Epithelial cell of esophagus (primary cell): ENCODE data around the gene TNFSF13.
A peak's percentile ranks its signal among the peaks of the same experiment; 100 is the strongest.

Experiments
- DNase-seq: peaks from one replicate; pipeline ENCODE4 v3.0.0; 2010; ENCODE audit warnings: low read depth
- H3K4me3 ChIP-seq: 2 replicates; pipeline ENCODE4 v1.5.1; 2011; ENCODE audit warnings: mild to moderate bottlenecking, low read length, control low read depth
- TF ChIP-seq, protein P1 (sequence below): IDR thresholded peaks from 2 replicates; pipeline ENCODE4 v1.5.1; 2011; ENCODE audit warnings: low read depth, mild to moderate bottlenecking, low read length, control low read depth, inconsistent platforms; ENCODE audit not compliant: insufficient read depth; ENCODE audit errors: missing control alignments

TNFSF13 gene

DNA sequence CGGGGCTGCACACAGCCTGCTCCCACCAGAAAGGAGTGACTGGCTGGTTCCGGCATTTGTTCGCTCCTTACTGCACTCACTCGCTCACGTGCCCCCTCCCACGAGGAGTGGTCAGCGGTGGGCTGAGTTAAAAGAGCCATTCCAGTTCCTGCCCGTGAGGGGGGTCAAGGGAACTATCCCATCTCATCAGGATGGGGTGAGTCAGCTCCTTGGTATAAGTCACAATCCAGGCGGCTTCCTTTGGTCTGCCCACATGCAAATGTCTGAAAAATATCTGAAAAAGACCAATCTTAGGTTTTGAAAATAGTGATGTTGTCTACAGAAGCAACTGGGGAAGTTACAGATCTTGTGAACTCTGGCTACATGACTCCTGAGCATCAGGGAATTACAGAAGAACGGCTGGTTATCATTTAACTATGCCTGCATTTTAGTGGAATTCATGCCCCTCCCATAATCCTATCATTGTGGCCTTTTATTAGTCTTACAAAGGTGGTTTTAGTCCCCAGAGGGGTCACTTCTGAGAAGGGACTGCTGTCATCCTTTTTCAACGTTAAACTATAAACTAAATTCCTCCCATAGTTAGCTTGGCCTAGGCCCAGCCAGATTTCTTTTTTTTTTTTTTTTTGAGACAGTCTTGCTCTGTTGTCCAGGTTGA, 19.5 kb upstream of the TNFSF13 start:
- no peak for DNase-seq
- no peak overlapping the region for H3K4me3 ChIP-seq
- TF ChIP-seq, protein P1, sequence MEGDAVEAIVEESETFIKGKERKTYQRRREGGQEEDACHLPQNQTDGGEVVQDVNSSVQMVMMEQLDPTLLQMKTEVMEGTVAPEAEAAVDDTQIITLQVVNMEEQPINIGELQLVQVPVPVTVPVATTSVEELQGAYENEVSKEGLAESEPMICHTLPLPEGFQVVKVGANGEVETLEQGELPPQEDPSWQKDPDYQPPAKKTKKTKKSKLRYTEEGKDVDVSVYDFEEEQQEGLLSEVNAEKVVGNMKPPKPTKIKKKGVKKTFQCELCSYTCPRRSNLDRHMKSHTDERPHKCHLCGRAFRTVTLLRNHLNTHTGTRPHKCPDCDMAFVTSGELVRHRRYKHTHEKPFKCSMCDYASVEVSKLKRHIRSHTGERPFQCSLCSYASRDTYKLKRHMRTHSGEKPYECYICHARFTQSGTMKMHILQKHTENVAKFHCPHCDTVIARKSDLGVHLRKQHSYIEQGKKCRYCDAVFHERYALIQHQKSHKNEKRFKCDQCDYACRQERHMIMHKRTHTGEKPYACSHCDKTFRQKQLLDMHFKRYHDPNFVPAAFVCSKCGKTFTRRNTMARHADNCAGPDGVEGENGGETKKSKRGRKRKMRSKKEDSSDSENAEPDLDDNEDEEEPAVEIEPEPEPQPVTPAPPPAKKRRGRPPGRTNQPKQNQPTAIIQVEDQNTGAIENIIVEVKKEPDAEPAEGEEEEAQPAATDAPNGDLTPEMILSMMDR: no peak

GRCh38 chr17:7541074-7541621, 17.4 kb upstream of the TNFSF13 start:
- TF ChIP-seq, protein P1: no peak
- no peak overlapping the region for H3K4me3 ChIP-seq
- DNase-seq: no peak

- TF ChIP-seq, protein P1: no peak
Observed at GRCh38 chr17:7544911-7545310, 13.6 kb upstream of the TNFSF13 start.

DNA sequence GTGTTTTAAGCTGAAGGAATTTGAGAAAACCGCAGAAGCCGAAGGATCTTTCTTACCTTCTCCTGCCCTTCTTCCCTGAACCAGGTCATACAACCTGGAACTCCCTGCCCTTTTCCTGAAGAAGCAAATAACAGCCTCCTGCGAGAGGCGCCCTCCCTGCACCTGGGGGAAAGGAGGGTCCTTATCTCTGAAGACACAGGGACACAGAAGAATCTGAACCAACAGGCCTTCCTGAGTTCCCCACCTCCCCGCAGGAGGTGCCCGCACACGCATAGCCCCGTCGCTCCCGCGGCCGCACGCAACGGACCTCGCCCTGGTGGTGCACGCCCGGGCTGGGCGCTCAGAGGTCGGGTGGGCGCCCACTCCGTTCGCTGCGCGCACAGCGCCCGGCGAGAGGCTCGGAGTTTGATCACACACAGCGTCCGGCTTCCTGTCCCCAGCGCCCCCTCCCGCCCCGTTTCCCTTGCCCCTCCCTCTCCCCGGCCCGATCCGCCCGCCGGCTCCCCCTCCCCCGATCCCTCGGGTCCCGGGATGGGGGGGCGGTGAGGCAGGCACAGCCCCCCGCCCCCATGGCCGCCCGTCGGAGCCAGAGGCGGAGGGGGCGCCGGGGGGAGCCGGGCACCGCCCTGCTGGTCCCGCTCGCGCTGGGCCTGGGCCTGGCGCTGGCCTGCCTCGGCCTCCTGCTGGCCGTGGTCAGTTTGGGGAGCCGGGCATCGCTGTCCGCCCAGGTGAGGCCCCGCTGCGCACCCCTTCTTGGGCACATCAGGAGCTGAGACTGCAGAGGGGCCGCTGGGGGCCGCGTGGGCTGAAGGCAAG, 9.8 kb upstream of the TNFSF13 start, which contains the start of gene TNFSF12:
TSS of gene TNFSF12 (plus strand) at position 474 of the 816 bp plus-strand sequence. CDS start at position 570, 96 bp downstream.
- DNase-seq: peak; percentile 27
- peak within 1 kb of the TSS; percentile 48 for H3K4me3 ChIP-seq
- TF ChIP-seq, protein P1: peak; percentile 3

More at GRCh38 chr17:7544911-7545310, 13.6 kb upstream of the TNFSF13 start:
- no peak overlapping the region for H3K4me3 ChIP-seq
- no peak for DNase-seq

DNA sequence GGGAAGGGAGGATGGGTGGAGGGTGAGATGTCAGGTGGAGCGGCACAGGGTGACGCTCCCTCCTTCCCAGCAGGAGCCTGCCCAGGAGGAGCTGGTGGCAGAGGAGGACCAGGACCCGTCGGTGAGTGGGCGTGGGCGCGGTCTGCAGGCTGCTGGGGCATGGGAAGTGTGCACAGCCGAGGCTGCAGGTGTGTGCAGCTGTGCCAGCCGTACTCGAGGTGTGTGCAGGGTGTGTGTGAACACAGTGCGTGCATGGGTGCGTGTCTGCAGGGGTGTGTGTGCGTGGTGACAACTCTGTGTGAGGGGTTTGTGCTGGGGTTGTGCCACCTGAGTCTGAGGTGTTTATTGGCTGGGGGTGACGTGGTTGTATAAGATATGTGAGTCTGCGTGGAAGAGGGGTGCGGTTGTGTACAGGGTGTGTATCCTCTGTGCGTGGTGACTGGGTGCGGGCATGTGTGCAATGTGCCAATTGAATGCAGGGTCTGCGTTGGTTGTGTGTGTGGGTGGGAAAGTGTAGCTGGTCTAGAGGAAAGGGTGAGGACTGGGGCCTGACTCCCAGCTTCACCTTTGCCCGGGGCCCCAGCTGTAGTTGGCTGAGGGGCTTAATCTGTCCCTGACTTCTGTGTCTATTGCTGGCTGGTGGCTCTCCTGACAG, 9.0 kb upstream of the TNFSF13 start:
- no peak overlapping the region for H3K4me3 ChIP-seq
- DNase-seq: no peak
- TF ChIP-seq, protein P1: no peak

DNA sequence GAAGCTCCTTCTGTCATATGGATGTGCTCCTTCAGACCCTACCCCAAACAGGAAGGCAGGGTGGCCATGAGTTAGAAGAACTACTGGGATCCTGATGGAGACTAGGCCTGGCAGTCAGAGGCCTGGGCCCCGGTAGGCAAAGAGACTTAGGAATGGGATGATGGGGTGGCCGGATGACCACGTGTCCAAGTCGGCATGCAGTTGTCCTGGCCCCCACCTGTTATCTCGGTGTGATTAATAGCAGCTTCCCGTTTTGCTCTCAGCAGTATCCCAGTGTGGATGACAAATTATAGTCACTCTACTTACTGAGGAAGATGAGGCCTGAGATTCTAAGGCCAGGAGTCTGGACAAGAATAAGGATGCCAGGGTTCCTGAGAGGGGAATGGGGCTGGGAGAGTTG, 8.2 kb upstream of the TNFSF13 start:
- DNase-seq: no peak
- no peak overlapping the region for H3K4me3 ChIP-seq

More for the DNA sequence above, 8.2 kb upstream of the TNFSF13 start:
- TF ChIP-seq, protein P1: no peak
